IMR-90 (cell line): Measurements from ENCODE around the gene SCARB1. TPM values are rescaled to one million over a fixed set of nuclear protein-coding genes. Genes with fewer than 3 reads are reported as not detected.

ENCODE experiments used
- CHD1 ChIP-seq: IDR thresholded peaks from 2 replicates; pipeline ENCODE4 v1.6.1; 2012; ENCODE audit warnings: low read depth, low read length, improper control_type of control experiment
- CTCF ChIP-seq: conservative IDR thresholded peaks from 2 replicates; pipeline ENCODE4 v1.5.1; 2012; ENCODE audit warnings: mild to moderate bottlenecking, low read depth, low read length, improper control_type of control experiment
- polyA plus RNA-seq, 3 experiments: library from polyadenylated mRNA; depleted of rRNA; stranded (reverse); fragments of >200 nt; gene quantifications; 2 replicates each; pipeline ENCODE4 v1.2.3, GENCODE V29; 2012; ENCODE audit warnings: low replicate concordance in 1 of 3
- total RNA-seq: library from RNA; depleted of rRNA; stranded (reverse); fragments of >200 nt; gene quantifications from 2 replicates; pipeline ENCODE4 v1.2.3, GENCODE V29; 2012

SCARB1 gene
- total and polyA plus RNA-seq, 2 of the 4 experiments (the other 2 are of a cell fraction), result 3.0 to 24.8 TPM

GRCh38 chr12:124765581-124766489 is 97.8 kb downstream of the SCARB1 start (continued):
- TF ChIP-seq CTCF (no peak), CHD1 (no peak)
